K562 (cell line): ENCODE results near the gene GFI1B. TPM values are rescaled to one million over a fixed set of nuclear protein-coding genes. Genes with fewer than 3 reads are reported as not detected.
A peak's percentile ranks its signal among the peaks of the same experiment; 100 is the strongest.

Experiments used
- ARID1B ChIP-seq: fragments of 450-650 bp; IDR thresholded peaks from 2 replicates; pipeline ENCODE4 v1.6.1; 2016; ENCODE audit warnings: antibody characterized with exemption, mild to moderate bottlenecking, inconsistent platforms
- BRD9 ChIP-seq: fragments of 450-650 bp; IDR thresholded peaks from 2 replicates; pipeline ENCODE4 v1.6.1; 2018; ENCODE audit warnings: low read depth; ENCODE audit not compliant: partially characterized antibody
- BRF2 ChIP-seq: IDR thresholded peaks from 3 replicates; pipeline ENCODE4 v1.6.1; 2011; ENCODE audit warnings: borderline replicate concordance, mild to moderate bottlenecking; ENCODE audit not compliant: insufficient read length, insufficient read depth
- CBX8 ChIP-seq: fragments of 200-600 bp; sonication (generic); IDR thresholded peaks from 2 replicates; pipeline ENCODE4 v1.6.1; 2012; ENCODE audit warnings: borderline replicate concordance, mixed run types, low read depth, mild to moderate bottlenecking, moderate library complexity, mixed read lengths, low read length, control low read depth, inconsistent platforms; ENCODE audit not compliant: poor library complexity, severe bottlenecking; ENCODE audit errors: extremely low read depth
- CEBPZ ChIP-seq: fragments of 150-350 bp; IDR thresholded peaks from 2 replicates; pipeline ENCODE4 v1.6.1; 2014; ENCODE audit warnings: low read depth, mild to moderate bottlenecking, low read length, borderline replicate concordance
- FOXK1 ChIP-seq: sonication (generic); formaldehyde crosslinking; IDR thresholded peaks from 2 replicates; pipeline ENCODE4 v1.8.0; 2022; ENCODE audit warnings: missing genetic modification reagents, mild to moderate bottlenecking, borderline replicate concordance
- GABPA ChIP-seq: fragments of 200-800 bp; sonication (Bioruptor generic); conservative IDR thresholded peaks from 2 replicates; pipeline ENCODE4 v1.6.1; 2016; ENCODE audit warnings: low read depth, missing genetic modification characterization, missing compliant biosample characterization
- GTF2E2 ChIP-seq: fragments of 200-800 bp; sonication (Bioruptor generic); IDR thresholded peaks from 2 replicates; pipeline ENCODE4 v1.6.1; 2016; ENCODE audit warnings: missing genetic modification characterization, missing compliant biosample characterization
- HINFP ChIP-seq: fragments of 450-650 bp; conservative IDR thresholded peaks from 2 replicates; pipeline ENCODE4 v1.6.1; 2016; ENCODE audit warnings: missing genetic modification characterization, low read depth, mild to moderate bottlenecking, control low read depth, missing compliant biosample characterization
- HLTF ChIP-seq: fragments of 450-650 bp; IDR thresholded peaks from 2 replicates; pipeline ENCODE4 v1.6.1; 2016
- HNRNPK ChIP-seq: fragments of 200-400 bp; formaldehyde crosslinking; IDR thresholded peaks from one replicate; pipeline ENCODE4 v1.6.1; 2018; ENCODE audit warnings: mild to moderate bottlenecking, low read depth, low read length; ENCODE audit not compliant: poor library complexity, severe bottlenecking
- ID3 ChIP-seq, 2 experiments: fragments of 250-450 bp in 1 of 2; fragments of 450-650 bp in 1 of 2; sonication (Bioruptor Pico) in 1 of 2; IDR thresholded peaks; 2 replicates each; pipeline versions ENCODE4 v1.6.1 to v1.8.0; 2016 to 2021; ENCODE audit warnings: mild to moderate bottlenecking in 2 of 2, moderate library complexity in 2 of 2, missing compliant biosample characterization in 1 of 2, missing genetic modification characterization in 1 of 2
- LARP7 ChIP-seq: fragments of 450-650 bp; IDR thresholded peaks from 2 replicates; pipeline ENCODE4 v1.6.1; 2016
- NFRKB ChIP-seq: fragments of 450-650 bp; IDR thresholded peaks from 2 replicates; pipeline ENCODE4 v1.6.1; 2016; ENCODE audit warnings: low read depth
- THRB ChIP-seq: fragments of 450-650 bp; formaldehyde crosslinking; conservative IDR thresholded peaks from 2 replicates; pipeline ENCODE4 v1.4.0; 2022; ENCODE audit warnings: mild to moderate bottlenecking, missing genetic modification characterization
- U2AF2 ChIP-seq: fragments of 200-400 bp; formaldehyde crosslinking; optimal IDR thresholded peaks from 2 replicates; pipeline ENCODE3; 2017; ENCODE audit warnings: low read depth, mild to moderate bottlenecking, low read length
- ZNF217 ChIP-seq: sonication (generic); formaldehyde crosslinking; IDR thresholded peaks from 2 replicates; pipeline ENCODE4 v1.8.0; 2022; ENCODE audit warnings: mild to moderate bottlenecking, missing genetic modification reagents
- ZNF780A ChIP-seq: fragments of 250-450 bp; sonication (Bioruptor Pico); IDR thresholded peaks from 2 replicates; pipeline ENCODE4 v1.5.0; 2021; ENCODE audit warnings: mild to moderate bottlenecking
- polyA plus RNA-seq, 8 experiments: library from polyadenylated mRNA; depleted of rRNA in 4 of 8; stranded (reverse) in 5 of 8; unstranded in 3 of 8; fragments of >200 nt; fragmentation: Nextera tagmentation in 2 of 8; fragmentation: Illumina TruSeq in 1 of 8; extraction: Ambion mirVana in 2 of 8; extraction: Trizol in 1 of 8; gene quantifications; 2 replicates each; pipeline versions ENCODE4 v1.2.1 to v1.2.3, GENCODE V29; 2011 to 2014; ENCODE audit warnings: inconsistent platforms in 1 of 8, missing spikeins in 1 of 8
- total RNA-seq, 7 experiments: library from RNA; depleted of rRNA in 6 of 7; stranded (reverse); fragments of >200 nt in 6 of 7; fragmentation: Illumina TruSeq in 2 of 7; extraction: Trizol in 2 of 7; gene quantifications; 2 replicates each; pipeline versions ENCODE4 v1.2.1 to v1.2.3, GENCODE V29; 2011 to 2021; ENCODE audit warnings: low replicate concordance in 1 of 7

GFI1B gene
- total and polyA plus RNA-seq, 9 of the 15 experiments (the other 6 are each of a cell fraction or from before 2014, with no cell fraction given) = 8.0 to 75.7 (median 34.5) TPM

GRCh38 chr9:132944294-132945185, 34.0 kb upstream of the GFI1B start, which contains the start of gene TSC1 (continued):
- TF ChIP-seq HINFP (tag) = no peak
- TF ChIP-seq GABPA (tag) = peak; percentile 76
- TF ChIP-seq HLTF = peak; percentile 92; the same call in 1 of the 2 replicates
- no peak for TF ChIP-seq U2AF2
- TF ChIP-seq ARID1B = peak; percentile 69
- TF ChIP-seq BRD9 = peak; percentile 85
- TF ChIP-seq CBX8 = no peak
- TF ChIP-seq NFRKB = peak; percentile 100
- 0 out of 2 replicates have a peak, but pooled peaks have one; percentile 58 for TF ChIP-seq LARP7
- no peak for TF ChIP-seq CEBPZ
- no peak for TF ChIP-seq FOXK1 (CRISPR knock-in tag)
- peak; percentile 95 for TF ChIP-seq GTF2E2 (tag)
- no peak for TF ChIP-seq ZNF780A (CRISPR knock-in tag)
- no peak for TF ChIP-seq ID3 (CRISPR knock-in tag; IDR thresholded peaks at IDR 0.05)
- TF ChIP-seq ID3 (tag; IDR thresholded peaks at IDR 0.05) = peak; percentile 73
- TF ChIP-seq ZNF217 (CRISPR knock-in tag) = no peak
- TF ChIP-seq BRF2 = no peak
- no peak for TF ChIP-seq HNRNPK
- 0 out of 2 replicates have a peak, but pooled peaks have one; percentile 17 for TF ChIP-seq THRB (CRISPR knock-in tag)
